HepG2 (cell line): ENCODE data around the gene RAB6A. TPM values are rescaled to one million over a fixed set of nuclear protein-coding genes. Genes with fewer than 3 reads are reported as not detected.

Experiments used
- ADNP ChIP-seq: sonication (generic); formaldehyde crosslinking; IDR thresholded peaks from 2 replicates; pipeline ENCODE4 v1.4.0; 2020; ENCODE audit warnings: missing genetic modification reagents
- ASH2L ChIP-seq: fragments of 300-600, 200-600 bp; sonication (generic); IDR thresholded peaks from 2 replicates; pipeline ENCODE4 v1.7.0; 2017; ENCODE audit warnings: low read depth, mild to moderate bottlenecking, moderate library complexity, mixed read lengths, low read length; ENCODE audit not compliant: insufficient read length
- CREB1 ChIP-seq, 2 experiments: fragments of 450-650 bp in 1 of 2; IDR thresholded peaks; 2 replicates each; pipeline ENCODE4 v1.6.1; 2016 to 2017; ENCODE audit warnings: control low read depth in 1 of 2, mild to moderate bottlenecking in 1 of 2, missing compliant biosample characterization in 1 of 2, missing genetic modification characterization in 1 of 2
- FOXK2 ChIP-seq: fragments of 450-650 bp; IDR thresholded peaks from 2 replicates; pipeline ENCODE4 v1.6.1; 2016
- GATAD2A ChIP-seq: IDR thresholded peaks from 2 replicates; pipeline ENCODE4 v1.6.1; 2016
- HNRNPLL ChIP-seq: fragments of 200-400 bp; formaldehyde crosslinking; IDR thresholded peaks from 2 replicates; pipeline ENCODE4 v1.6.1; 2017; ENCODE audit warnings: mild to moderate bottlenecking, low read depth, low read length; ENCODE audit not compliant: poor library complexity, severe bottlenecking
- IRF2 ChIP-seq: IDR thresholded peaks from 2 replicates; pipeline ENCODE4 v1.6.1; 2018; ENCODE audit warnings: missing genetic modification reagents, missing compliant biosample characterization
- KDM3A ChIP-seq: IDR thresholded peaks from 2 replicates; pipeline ENCODE4 v1.6.1; 2018; ENCODE audit warnings: low read depth, missing compliant biosample characterization
- KMT2B ChIP-seq: IDR thresholded peaks from 2 replicates; pipeline ENCODE4 v1.6.1; 2016; ENCODE audit warnings: missing genetic modification reagents, missing compliant biosample characterization
- NKX3-1 ChIP-seq: sonication (generic); formaldehyde crosslinking; IDR thresholded peaks from 2 replicates; pipeline ENCODE4 v1.5.0; 2020; ENCODE audit warnings: missing genetic modification reagents
- NPAS2 ChIP-seq: sonication (generic); formaldehyde crosslinking; IDR thresholded peaks from 2 replicates; pipeline ENCODE4 v1.8.0; 2022; ENCODE audit warnings: mild to moderate bottlenecking, missing genetic modification reagents, borderline replicate concordance
- TBX3 ChIP-seq: fragments of 450-650 bp; IDR thresholded peaks from 2 replicates; pipeline ENCODE4 v1.6.1; 2017; ENCODE audit warnings: antibody characterized with exemption, mild to moderate bottlenecking, inconsistent platforms, borderline replicate concordance
- UBTF ChIP-seq: sonication (generic); formaldehyde crosslinking; IDR thresholded peaks from 2 replicates; pipeline ENCODE4 v1.4.0; 2020; ENCODE audit warnings: mild to moderate bottlenecking, missing genetic modification reagents
- XBP1 ChIP-seq: sonication (generic); formaldehyde crosslinking; IDR thresholded peaks from 2 replicates; pipeline ENCODE4 v1.5.0; 2020; ENCODE audit warnings: missing genetic modification reagents
- ZNF251 ChIP-seq: sonication (generic); formaldehyde crosslinking; IDR thresholded peaks from 2 replicates; pipeline ENCODE4 v1.9.0; 2021; ENCODE audit warnings: mild to moderate bottlenecking, missing genetic modification reagents
- ZNF329 ChIP-seq: sonication (generic); formaldehyde crosslinking; IDR thresholded peaks from 2 replicates; pipeline ENCODE4 v1.9.0; 2021; ENCODE audit warnings: low read depth, mild to moderate bottlenecking, missing genetic modification reagents
- ZNF335 ChIP-seq: sonication (generic); formaldehyde crosslinking; IDR thresholded peaks from 2 replicates; pipeline ENCODE4 v1.4.0; 2020; ENCODE audit warnings: missing genetic modification reagents
- ZNF563 ChIP-seq: sonication (generic); formaldehyde crosslinking; IDR thresholded peaks from 2 replicates; pipeline ENCODE4 v1.8.0; 2022; ENCODE audit warnings: mild to moderate bottlenecking, moderate library complexity, missing genetic modification reagents
- ZNF7 ChIP-seq: IDR thresholded peaks from 2 replicates; pipeline ENCODE4 v1.6.1; 2016; ENCODE audit warnings: missing biosample characterization, missing genetic modification reagents
- ZSCAN9 ChIP-seq: IDR thresholded peaks from 2 replicates; pipeline ENCODE4 v1.6.1; 2016; ENCODE audit warnings: borderline replicate concordance
- polyA plus RNA-seq, 8 experiments: library from polyadenylated mRNA; depleted of rRNA in 3 of 8; stranded (reverse) in 7 of 8; unstranded in 1 of 8; fragments of >200 nt; fragmentation: Illumina TruSeq in 4 of 8; extraction: Trizol in 4 of 8; gene quantifications; 2 replicates each; pipeline versions ENCODE4 v1.2.1 to v1.2.3, GENCODE V29; 2011 to 2016; ENCODE audit warnings: low read depth in 4 of 8, missing spikeins in 1 of 8, mixed read lengths in 1 of 8; ENCODE audit not compliant: insufficient read depth in 1 of 8
- total RNA-seq, 5 experiments: library from RNA; depleted of rRNA; stranded (reverse); fragments of >200 nt; fragmentation: Illumina TruSeq; extraction: Trizol; gene quantifications; 2 replicates each; pipeline ENCODE4 v1.2.3, GENCODE V29; 2016; ENCODE audit warnings: low read depth in 1 of 5
- TF ChIP-seq, protein P1 (sequence below): sonication (generic); formaldehyde crosslinking; IDR thresholded peaks from 2 replicates; pipeline ENCODE4 v1.4.0; 2020; ENCODE audit warnings: missing genetic modification reagents
- TF ChIP-seq, protein P2 (sequence below): sonication (generic); formaldehyde crosslinking; IDR thresholded peaks from 2 replicates; pipeline ENCODE4 v1.4.0; 2020; ENCODE audit warnings: low read depth, mild to moderate bottlenecking, missing genetic modification reagents

RAB6A gene
- total and polyA plus RNA-seq, 2 of the 13 experiments (the other 11 are each of a cell fraction or from before 2014, with no cell fraction given) = 74.3 to 121 TPM

DNA sequence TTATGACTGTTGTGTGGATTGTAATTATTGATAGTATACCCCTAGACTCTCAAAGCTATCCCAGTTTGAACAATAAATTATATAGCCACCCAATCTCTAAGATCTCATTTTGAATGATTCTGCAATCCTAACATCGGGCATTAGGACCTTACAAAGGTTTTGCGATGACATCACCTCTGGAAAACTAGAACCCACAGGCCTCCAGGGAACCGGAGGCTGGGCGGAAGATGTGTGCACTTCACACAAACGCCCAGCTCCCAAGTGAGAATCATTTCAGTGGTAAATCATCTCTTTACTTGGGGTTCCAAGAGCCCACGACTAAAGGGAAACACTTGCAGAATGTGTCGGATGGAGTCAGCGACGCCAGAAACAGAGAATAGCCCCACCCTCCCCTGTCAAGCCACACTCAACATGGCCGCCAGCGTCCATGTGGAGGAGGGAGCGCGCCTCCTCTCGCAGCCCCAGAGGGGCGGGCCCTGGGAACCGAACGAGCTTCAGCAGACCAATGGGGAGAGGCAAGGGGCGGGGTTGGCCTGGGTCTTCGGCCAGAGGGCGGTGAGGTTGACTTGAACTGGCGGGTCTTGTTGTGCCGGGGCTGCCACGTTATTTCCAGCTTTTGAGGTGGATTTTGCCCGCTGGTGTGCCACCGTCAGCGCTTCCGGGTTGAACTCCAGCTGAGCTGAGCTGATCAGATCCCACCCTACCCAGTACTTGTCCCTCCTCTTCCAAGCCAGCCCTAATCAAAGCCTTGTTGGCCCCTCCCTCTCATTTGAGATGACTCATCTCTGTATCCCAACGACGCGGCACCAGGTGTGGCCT, 18.4 kb upstream of the RAB6A start (continued):
- TF ChIP-seq, protein P1, sequence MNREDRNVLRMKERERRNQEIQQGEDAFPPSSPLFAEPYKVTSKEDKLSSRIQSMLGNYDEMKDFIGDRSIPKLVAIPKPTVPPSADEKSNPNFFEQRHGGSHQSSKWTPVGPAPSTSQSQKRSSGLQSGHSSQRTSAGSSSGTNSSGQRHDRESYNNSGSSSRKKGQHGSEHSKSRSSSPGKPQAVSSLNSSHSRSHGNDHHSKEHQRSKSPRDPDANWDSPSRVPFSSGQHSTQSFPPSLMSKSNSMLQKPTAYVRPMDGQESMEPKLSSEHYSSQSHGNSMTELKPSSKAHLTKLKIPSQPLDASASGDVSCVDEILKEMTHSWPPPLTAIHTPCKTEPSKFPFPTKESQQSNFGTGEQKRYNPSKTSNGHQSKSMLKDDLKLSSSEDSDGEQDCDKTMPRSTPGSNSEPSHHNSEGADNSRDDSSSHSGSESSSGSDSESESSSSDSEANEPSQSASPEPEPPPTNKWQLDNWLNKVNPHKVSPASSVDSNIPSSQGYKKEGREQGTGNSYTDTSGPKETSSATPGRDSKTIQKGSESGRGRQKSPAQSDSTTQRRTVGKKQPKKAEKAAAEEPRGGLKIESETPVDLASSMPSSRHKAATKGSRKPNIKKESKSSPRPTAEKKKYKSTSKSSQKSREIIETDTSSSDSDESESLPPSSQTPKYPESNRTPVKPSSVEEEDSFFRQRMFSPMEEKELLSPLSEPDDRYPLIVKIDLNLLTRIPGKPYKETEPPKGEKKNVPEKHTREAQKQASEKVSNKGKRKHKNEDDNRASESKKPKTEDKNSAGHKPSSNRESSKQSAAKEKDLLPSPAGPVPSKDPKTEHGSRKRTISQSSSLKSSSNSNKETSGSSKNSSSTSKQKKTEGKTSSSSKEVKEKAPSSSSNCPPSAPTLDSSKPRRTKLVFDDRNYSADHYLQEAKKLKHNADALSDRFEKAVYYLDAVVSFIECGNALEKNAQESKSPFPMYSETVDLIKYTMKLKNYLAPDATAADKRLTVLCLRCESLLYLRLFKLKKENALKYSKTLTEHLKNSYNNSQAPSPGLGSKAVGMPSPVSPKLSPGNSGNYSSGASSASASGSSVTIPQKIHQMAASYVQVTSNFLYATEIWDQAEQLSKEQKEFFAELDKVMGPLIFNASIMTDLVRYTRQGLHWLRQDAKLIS (CRISPR knock-in tag) = no peak
- TF ChIP-seq ZNF251 (CRISPR knock-in tag) = no peak
- peak; percentile 79; the same call in 1 of the 2 replicates for TF ChIP-seq XBP1 (CRISPR knock-in tag)
- TF ChIP-seq ZNF335 (CRISPR knock-in tag) = peak; percentile 60; the same call in 1 of the 2 replicates
- 0 out of 2 replicates have a peak, but pooled peaks have one; percentile 7 for TF ChIP-seq NKX3-1 (CRISPR knock-in tag)
- TF ChIP-seq HNRNPLL = peak; percentile 74
- TF ChIP-seq KDM3A (CRISPR knock-in tag) = no peak
- peak; percentile 67; the same call in 1 of the 2 replicates for TF ChIP-seq ZNF563
- no peak for TF ChIP-seq NPAS2
- TF ChIP-seq TBX3 = 0 out of 2 replicates have a peak, but pooled peaks have one; percentile 11
- peak; percentile 74; the same call in 1 of the 2 replicates for TF ChIP-seq KMT2B (CRISPR knock-in tag)
- peak; percentile 82 for TF ChIP-seq FOXK2
- no peak for TF ChIP-seq ADNP (CRISPR knock-in tag)
- TF ChIP-seq, protein P2, sequence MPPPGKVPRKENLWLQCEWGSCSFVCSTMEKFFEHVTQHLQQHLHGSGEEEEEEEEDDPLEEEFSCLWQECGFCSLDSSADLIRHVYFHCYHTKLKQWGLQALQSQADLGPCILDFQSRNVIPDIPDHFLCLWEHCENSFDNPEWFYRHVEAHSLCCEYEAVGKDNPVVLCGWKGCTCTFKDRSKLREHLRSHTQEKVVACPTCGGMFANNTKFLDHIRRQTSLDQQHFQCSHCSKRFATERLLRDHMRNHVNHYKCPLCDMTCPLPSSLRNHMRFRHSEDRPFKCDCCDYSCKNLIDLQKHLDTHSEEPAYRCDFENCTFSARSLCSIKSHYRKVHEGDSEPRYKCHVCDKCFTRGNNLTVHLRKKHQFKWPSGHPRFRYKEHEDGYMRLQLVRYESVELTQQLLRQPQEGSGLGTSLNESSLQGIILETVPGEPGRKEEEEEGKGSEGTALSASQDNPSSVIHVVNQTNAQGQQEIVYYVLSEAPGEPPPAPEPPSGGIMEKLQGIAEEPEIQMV (CRISPR knock-in tag) = no peak
- peak; percentile 49; the same call in 1 of the 2 replicates for TF ChIP-seq UBTF (CRISPR knock-in tag)
- no peak for TF ChIP-seq ZNF329 (CRISPR knock-in tag)
- no peak for TF ChIP-seq ZNF7 (CRISPR knock-in tag)
- TF ChIP-seq ZSCAN9 (CRISPR knock-in tag) = 0 out of 2 replicates have a peak, but pooled peaks have one; percentile 54
- TF ChIP-seq CREB1 (IDR thresholded peaks at IDR 0.05) = peak; percentile 66
- peak; percentile 90 for TF ChIP-seq CREB1 (CRISPR knock-in tag; IDR thresholded peaks at IDR 0.05)
- TF ChIP-seq IRF2 = peak; percentile 75; the same call in 1 of the 2 replicates
- TF ChIP-seq ASH2L = peak; percentile 71
- TF ChIP-seq GATAD2A (CRISPR knock-in tag) = 0 out of 2 replicates have a peak, but pooled peaks have one; percentile 53
